HK-2 (cell line): Measurements from ENCODE around the gene ADM2.
A peak's percentile ranks its signal among the peaks of the same experiment; 100 is the strongest.

Source experiments
- DNase-seq: peaks from one replicate; pipeline ENCODE4 v3.0.0-alpha.2; 2018; ENCODE audit not compliant: unreplicated experiment

The ADM2 gene

GRCh38 chr22:50525104-50525857 is 43.9 kb downstream of the ADM2 start, which contains the start of gene SCO2:
Gene SCO2, minus strand, starts transcription at chr22:50525598. Its CDS starts 1,187 bp downstream, at chr22:50524411.
- peak; percentile 97 for DNase-seq

- no peak for DNase-seq
Measured at GRCh38 chr22:50525858-50526107, 44.4 kb downstream of the ADM2 start.

GRCh38 chr22:50526108-50526833 is 44.9 kb downstream of the ADM2 start:
- DNase-seq, result peak; percentile 77

GRCh38 chr22:50526834-50527801 is 45.8 kb downstream of the ADM2 start:
- DNase-seq, result peak; percentile 55

GRCh38 chr22:50527921-50528681 is 46.8 kb downstream of the ADM2 start:
- no peak for DNase-seq

GRCh38 chr22:50528682-50529415 is 47.5 kb downstream of the ADM2 start:
- DNase-seq, result no peak

- no peak for DNase-seq
Measured at GRCh38 chr22:50529416-50529896, 48.1 kb downstream of the ADM2 start.

- peak; percentile 73 for DNase-seq
Measured at GRCh38 chr22:50529897-50530579, 48.7 kb downstream of the ADM2 start, which contains the start of gene TYMP. Gene TYMP, minus strand, starts transcription at chr22:50530012. Its CDS starts 303 bp downstream, at chr22:50529709.

- no peak for DNase-seq
Measured at GRCh38 chr22:50530580-50530876, 49.2 kb downstream of the ADM2 start.

- DNase-seq, result peak; percentile 85
Measured at GRCh38 chr22:50530877-50531545, 49.7 kb downstream of the ADM2 start.

- DNase-seq, result peak; percentile 72
Measured at GRCh38 chr22:50531546-50531961, 50.2 kb downstream of the ADM2 start.

- peak; percentile 76 for DNase-seq
Measured at GRCh38 chr22:50531962-50532674, 50.8 kb downstream of the ADM2 start.

GRCh38 chr22:50532824-50533796 is 51.8 kb downstream of the ADM2 start:
- no peak for DNase-seq

GRCh38 chr22:50533856-50534711 is 52.7 kb downstream of the ADM2 start:
- peak; percentile 63 for DNase-seq

- DNase-seq, result no peak
Measured at GRCh38 chr22:50535113-50535512, 53.8 kb downstream of the ADM2 start.
